OCI-LY3 (cell line): Measurements from ENCODE around the gene MED25.

ENCODE experiments used
- EZH2phosphoT487 ChIP-seq: fragments of 200-600 bp; shearing (Covaris generic); IDR thresholded peaks from 2 replicates; pipeline ENCODE4 v1.6.1; 2018; ENCODE audit warnings: antibody characterized with exemption, mixed run types, low read depth
- TF ChIP-seq, protein P1 (sequence below): fragments of 200-600, 300-600 bp; sonication (generic); IDR thresholded peaks from 2 replicates; pipeline ENCODE4 v1.5.1; 2014; ENCODE audit warnings: antibody characterized with exemption, low read length, low read depth

DNA sequence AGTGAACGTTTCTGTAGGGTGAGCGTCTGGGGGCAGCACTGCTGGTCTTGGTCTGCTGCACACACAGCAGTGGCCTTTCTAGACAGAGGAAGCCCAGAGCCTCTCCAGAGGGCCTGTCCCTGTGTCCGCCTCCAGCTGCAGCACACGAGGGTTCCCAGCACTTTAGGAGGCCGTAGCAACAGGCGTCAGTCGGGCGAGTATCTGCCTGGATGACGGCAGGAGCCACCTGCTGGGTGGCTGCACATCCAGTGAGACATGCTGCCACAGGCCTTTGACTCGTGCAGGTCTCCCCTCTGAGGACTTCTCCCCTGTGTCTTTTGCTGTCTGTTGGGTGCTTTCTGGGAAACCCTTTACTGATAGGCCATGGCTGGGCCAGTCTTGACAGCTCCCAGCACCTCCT is 29.2 kb upstream of the MED25 start:
- TF ChIP-seq, protein P1, sequence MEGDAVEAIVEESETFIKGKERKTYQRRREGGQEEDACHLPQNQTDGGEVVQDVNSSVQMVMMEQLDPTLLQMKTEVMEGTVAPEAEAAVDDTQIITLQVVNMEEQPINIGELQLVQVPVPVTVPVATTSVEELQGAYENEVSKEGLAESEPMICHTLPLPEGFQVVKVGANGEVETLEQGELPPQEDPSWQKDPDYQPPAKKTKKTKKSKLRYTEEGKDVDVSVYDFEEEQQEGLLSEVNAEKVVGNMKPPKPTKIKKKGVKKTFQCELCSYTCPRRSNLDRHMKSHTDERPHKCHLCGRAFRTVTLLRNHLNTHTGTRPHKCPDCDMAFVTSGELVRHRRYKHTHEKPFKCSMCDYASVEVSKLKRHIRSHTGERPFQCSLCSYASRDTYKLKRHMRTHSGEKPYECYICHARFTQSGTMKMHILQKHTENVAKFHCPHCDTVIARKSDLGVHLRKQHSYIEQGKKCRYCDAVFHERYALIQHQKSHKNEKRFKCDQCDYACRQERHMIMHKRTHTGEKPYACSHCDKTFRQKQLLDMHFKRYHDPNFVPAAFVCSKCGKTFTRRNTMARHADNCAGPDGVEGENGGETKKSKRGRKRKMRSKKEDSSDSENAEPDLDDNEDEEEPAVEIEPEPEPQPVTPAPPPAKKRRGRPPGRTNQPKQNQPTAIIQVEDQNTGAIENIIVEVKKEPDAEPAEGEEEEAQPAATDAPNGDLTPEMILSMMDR = no peak
- no peak for TF ChIP-seq EZH2phosphoT487
